ENCODE results near the gene SLC35F1. TPM values are rescaled to one million over a fixed set of nuclear protein-coding genes. Genes with fewer than 3 reads are reported as not detected.

SLC35F1 gene
- total and polyA plus RNA-seq, 9 donors, result 0.08 to 2.5 (median 0.24) TPM; not detected in 1

- Histone ChIP-seq H3K4me3 (no peak overlapping the region), H3K27ac (no peak overlapping the region), H3K27me3 (no peaks in the 10 kb centered on the region), H3K36me3 (no peaks in the 10 kb centered on the region), H3K4me1 (ENCODE audit: insufficient read depth) (no peaks in the 10 kb centered on the region), H3K9me3 (no peaks in the 10 kb centered on the region)
- no peak for DNase-seq
- 91 to 95% (median 93%) methylated on average over 4 of the region's 4 CpGs for WGBS, 3 donors
- intact Hi-C loops (cut with DNase I), result no loop called here
- TF ChIP-seq CTCF (IDR thresholded peaks at IDR 0.05) (no peak), EP300 (IDR thresholded peaks at IDR 0.05) (no peak), POLR2A (IDR thresholded peaks at IDR 0.05) (no peak)
Measured at GRCh38 chr6:118212451-118213173, 305.5 kb downstream of the SLC35F1 start.

- Histone ChIP-seq H3K36me3 (no peaks in the 10 kb centered on the region), H3K4me1 (ENCODE audit: insufficient read depth) (no peaks in the 10 kb centered on the region), H3K27me3 (no peaks in the 10 kb centered on the region), H3K27ac (no peak overlapping the region), H3K9me3 (no peaks in the 10 kb centered on the region), H3K4me3 (no peak overlapping the region)
- 86 to 91% (median 91%) methylated on average over 5 of the region's 5 CpGs for WGBS, 3 donors
- intact Hi-C loops (cut with DNase I), result no loop called here
- no peak for DNase-seq
- TF ChIP-seq POLR2A (IDR thresholded peaks at IDR 0.05), result no peak
- TF ChIP-seq CTCF (IDR thresholded peaks at IDR 0.05), result no peak
- TF ChIP-seq EP300 (IDR thresholded peaks at IDR 0.05), result no peak
Measured at GRCh38 chr6:118215269-118215668, 308.2 kb downstream of the SLC35F1 start.

GRCh38 chr6:118216751-118217150 lies 309.7 kb downstream of the SLC35F1 start:
- intact Hi-C loops (cut with DNase I), result no loop called here
- no peak for DNase-seq
- Histone ChIP-seq H3K4me1 (ENCODE audit: insufficient read depth) (no peaks in the 10 kb centered on the region), H3K27me3 (no peaks in the 10 kb centered on the region), H3K9me3 (no peaks in the 10 kb centered on the region), H3K36me3 (no peaks in the 10 kb centered on the region), H3K27ac (no peak overlapping the region), H3K4me3 (no peak overlapping the region)
- WGBS, 3 donors, result 90 to 93% (median 92%) methylated on average over 2 of the region's 2 CpGs
- no peak for TF ChIP-seq POLR2A (IDR thresholded peaks at IDR 0.05)
- TF ChIP-seq EP300 (IDR thresholded peaks at IDR 0.05), result no peak
- TF ChIP-seq CTCF (IDR thresholded peaks at IDR 0.05), result no peak

- H3K4me1 ChIP-seq (ENCODE audit: insufficient read depth), result no peaks in the 10 kb centered on the region
- H3K36me3 ChIP-seq, result no peaks in the 10 kb centered on the region
- no peak for TF ChIP-seq POLR2A (IDR thresholded peaks at IDR 0.05)
- no peak for TF ChIP-seq CTCF (IDR thresholded peaks at IDR 0.05)
- TF ChIP-seq EP300 (IDR thresholded peaks at IDR 0.05), result no peak
- no peaks in the 10 kb centered on the region for H3K9me3 ChIP-seq
- H3K27me3 ChIP-seq, result no peaks in the 10 kb centered on the region
- H3K27ac ChIP-seq, result no peak overlapping the region
- DNase-seq, result no peak
- no peak overlapping the region for H3K4me3 ChIP-seq
- WGBS, 3 donors, result 56 to 69% (median 59%) methylated on average over 2 of the region's 2 CpGs
- intact Hi-C loops (cut with DNase I), result no loop called here
Measured at GRCh38 chr6:118218156-118218555, 311.1 kb downstream of the SLC35F1 start.
